ENCODE results near the gene CPLX3.

CPLX3 gene

DNA sequence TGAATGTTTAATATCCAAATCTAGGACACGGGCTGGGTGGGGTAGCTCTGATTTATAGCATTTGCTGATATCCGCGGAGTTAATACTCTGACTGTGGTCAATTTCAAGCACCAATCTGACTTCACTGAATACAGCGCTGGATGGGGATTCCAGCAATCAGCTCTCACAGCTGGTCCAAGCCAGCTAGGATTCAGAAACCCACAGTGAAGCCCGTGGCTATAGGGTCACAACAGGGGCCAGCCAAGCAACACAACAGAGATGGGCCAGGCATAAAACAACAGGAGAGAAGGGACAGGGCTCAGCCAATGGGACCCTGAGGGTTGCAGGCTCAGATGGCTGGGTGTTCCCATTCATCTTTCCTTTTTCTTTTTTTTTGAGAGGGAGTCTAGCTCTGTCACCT lies 19.1 kb upstream of the CPLX3 start:
- no peak for DNase-seq

- no peak for DNase-seq
Measured at GRCh38 chr15:74808078-74808839, 18.2 kb upstream of the CPLX3 start.

DNA sequence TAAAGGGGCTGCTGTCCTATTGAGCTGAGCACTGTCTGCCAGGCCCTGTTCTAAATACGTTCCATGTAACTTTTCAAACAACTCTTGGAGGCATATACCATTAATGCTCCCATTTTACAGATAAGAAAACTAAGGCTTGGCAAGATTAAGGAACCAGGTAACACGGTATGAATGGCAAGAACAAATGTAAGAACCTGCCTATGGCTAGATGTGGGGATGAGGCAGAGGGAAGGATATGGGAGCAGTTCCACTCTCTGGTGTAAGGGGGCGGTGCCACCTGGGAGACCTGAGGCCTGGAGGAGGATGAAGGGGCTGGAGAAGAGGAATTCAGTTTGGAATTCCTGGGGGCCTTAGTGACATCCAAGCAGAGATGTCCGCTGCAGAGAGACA lies 17.6 kb upstream of the CPLX3 start:
- no peak for DNase-seq

GRCh38 chr15:74809242-74809641 lies 17.2 kb upstream of the CPLX3 start:
- no peak for DNase-seq

DNA sequence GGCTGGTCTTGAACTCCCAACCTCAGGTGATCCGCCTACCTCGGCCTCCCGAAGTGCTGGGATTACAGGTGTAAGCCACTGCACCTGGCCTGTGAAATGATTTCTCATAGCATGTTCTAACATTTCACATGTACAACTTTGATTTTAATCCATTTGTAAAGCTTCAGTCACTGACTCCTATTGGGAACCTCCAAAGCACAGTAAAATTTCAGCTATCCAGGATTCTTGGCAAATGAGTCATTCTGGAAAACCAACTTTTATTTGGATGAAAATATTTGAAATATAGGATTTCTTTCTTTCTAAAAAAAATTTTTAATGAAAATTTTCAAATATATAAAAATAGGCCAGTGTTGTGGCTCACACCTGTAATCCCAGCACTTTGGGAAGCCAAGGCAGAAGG lies 16.5 kb upstream of the CPLX3 start:
- DNase-seq: peak; percentile 44

DNA sequence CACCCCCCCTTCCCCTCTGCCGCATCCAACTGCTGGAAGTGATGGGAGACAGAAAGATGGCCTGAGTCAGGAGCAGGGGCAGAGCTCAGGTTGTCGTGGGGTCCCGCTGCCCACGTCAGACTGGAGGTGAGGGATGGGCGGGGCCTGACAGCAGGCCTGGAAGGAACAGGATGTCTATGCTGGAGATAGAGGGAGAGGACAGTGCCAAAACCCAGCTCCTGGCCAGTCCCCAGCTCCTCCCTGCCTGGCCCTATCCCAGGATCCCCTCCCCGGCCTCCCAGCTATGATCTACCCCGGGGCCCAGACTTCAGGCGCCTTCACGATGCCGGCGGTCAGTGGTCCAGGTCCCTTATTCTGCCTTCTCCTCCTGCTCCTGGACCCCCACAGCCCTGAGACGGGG lies 13.9 kb upstream of the CPLX3 start, which contains the start of gene LMAN1L:
Gene LMAN1L, plus strand, starts transcription at position 303 of the 400 bp plus-strand sequence. Its CDS starts 20 bp downstream, at position 323.
- no peak for DNase-seq

DNA sequence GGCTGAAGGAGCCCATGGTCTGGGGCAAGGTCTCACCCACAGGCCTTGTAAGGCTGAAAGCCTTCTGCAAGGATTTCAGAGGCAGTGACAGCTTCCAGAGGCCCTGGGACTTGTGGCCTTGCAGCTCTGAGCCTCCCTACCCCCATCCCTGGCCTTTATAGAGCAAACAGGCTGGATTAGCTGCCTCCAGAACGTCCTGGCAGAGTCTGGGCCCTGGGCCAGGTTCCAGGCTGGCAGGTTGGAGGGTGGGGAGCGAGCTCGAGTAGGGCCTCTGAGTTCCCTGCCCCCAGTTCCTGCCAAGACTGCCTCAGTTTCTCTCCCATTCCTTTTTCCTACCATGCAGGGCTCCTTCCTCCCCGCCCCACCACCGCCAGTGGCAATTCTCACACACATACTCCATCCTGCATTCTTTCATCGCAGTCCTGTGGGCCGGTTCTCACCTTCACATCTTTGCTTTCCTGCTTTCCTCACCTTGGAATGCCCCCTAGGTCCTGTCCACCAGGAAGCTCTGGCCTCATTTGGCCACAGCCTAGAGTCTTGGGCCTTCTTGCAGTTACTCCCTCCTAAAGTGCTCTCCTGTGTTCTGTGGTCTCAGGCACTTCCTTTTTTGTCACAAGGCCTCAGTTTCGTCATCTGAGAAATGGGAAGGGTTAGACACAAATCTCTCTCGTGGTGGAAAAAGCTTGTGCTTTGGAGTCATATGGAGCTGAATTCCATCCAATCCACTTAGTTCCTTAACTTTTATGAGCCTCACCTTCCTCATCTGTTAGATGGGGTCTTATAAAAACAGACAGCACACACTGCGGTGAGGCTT lies 11.1 kb upstream of the CPLX3 start:
- DNase-seq: no peak

- no peak for DNase-seq
Measured at GRCh38 chr15:74815961-74816360, 10.5 kb upstream of the CPLX3 start.

GRCh38 chr15:74816624-74817369 lies 9.6 kb upstream of the CPLX3 start:
- no peak for DNase-seq

DNA sequence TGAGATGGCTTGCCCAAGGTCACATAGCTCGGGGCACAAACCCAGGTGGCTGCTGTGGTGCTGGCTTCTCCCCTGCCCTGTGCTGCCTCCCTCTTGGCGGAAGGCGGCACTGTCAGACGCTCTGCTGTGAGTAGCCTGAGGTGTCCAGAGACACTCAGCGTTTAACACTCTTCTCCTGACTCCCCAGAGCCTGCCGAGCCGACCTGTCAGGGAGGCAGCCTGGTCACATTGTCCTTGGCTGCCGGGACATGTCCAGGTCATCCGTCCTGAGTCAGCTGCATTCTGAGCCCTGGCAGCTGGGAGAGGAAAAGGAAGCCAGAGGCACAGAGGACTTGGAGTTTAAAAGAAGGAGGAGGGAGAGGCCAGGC lies 9.1 kb upstream of the CPLX3 start:
- DNase-seq: no peak

- no peak for DNase-seq
Measured at GRCh38 chr15:74820056-74820455, 6.4 kb upstream of the CPLX3 start.

GRCh38 chr15:74821091-74821789 lies 5.2 kb upstream of the CPLX3 start:
- no peak for DNase-seq

DNA sequence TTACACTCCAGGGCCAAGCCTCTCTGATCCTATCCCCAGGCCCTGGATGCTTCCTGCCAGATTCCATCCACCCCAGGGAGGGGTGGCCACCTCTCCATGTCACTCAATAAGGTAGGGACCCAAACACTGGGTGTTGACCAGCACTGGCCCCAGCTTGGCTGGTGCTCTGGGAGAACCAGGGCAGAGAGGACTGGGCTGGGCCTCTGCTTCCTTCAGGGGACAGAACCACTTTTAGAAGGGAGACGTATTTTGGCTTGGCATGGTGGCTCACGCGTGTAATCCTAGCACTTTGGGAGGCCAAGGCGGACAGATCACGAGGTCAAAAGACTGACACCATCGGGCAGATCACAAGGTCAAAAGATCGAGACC lies 4.7 kb upstream of the CPLX3 start:
- no peak for DNase-seq

DNA sequence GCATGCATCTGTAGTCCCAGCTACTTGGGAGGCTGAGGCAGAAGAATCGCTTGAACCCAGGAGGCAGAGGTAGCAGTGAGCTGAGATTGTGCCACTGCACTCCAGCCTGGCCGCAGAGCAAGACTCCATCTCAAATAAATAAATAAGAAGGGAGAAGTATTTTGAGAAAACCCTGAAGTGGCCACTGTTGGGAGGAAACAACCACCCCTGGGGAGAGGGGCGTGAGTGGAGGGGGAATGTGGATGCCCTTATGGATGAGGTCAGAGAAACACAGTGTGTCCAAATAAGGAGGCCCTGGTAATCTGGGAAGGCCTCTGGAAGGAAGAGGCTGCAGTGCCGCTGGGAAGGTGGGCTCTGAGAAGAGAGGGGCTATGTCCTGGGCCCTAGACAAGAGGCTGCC lies 4.2 kb upstream of the CPLX3 start:
- DNase-seq: no peak

DNA sequence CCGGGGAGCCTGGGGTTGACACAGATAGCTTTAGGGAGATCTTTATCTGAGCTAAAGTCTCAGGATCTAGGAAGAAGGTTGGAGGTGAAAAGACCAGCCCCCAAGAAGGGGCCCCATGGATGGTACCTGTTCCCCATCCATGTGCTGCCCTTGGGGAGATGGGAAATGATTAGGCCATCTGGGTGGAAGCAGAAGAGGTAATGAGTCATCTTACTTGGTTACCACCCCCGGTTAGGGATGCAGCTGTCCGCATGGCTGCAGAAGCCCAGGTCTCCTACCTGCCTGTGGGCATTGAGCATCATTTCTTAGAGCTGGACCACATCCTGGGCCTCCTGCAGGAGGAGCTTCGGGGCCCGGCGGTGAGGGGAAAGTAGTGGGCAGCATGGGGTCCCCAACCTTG lies 3.1 kb upstream of the CPLX3 start:
- DNase-seq: no peak

DNA sequence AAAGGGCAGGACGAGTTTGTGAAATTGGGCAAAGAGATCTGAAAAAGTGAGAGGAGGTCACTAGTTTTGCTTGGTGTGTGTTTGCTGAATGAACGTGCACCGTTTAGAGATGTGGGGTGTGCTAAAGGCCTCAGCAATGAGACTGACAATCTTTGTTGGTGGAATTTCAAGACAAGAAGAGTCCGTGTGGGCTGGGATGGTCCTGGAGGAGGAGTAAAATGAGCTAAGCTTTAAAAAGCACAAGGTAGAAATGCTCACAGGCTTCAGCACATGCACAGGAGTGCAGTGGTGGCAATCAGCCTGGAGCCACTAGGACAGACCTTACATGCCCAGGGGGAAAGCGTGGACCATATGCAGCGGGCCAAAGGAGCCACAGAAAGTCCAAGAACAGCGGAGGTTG lies 1.5 kb upstream of the CPLX3 start:
- no peak for DNase-seq

GRCh38 chr15:74825866-74826265 lies 561 bp upstream of the CPLX3 start:
- DNase-seq: no peak

GRCh38 chr15:74826921-74827320 lies 494 bp downstream of the CPLX3 start:
- no peak for DNase-seq

DNA sequence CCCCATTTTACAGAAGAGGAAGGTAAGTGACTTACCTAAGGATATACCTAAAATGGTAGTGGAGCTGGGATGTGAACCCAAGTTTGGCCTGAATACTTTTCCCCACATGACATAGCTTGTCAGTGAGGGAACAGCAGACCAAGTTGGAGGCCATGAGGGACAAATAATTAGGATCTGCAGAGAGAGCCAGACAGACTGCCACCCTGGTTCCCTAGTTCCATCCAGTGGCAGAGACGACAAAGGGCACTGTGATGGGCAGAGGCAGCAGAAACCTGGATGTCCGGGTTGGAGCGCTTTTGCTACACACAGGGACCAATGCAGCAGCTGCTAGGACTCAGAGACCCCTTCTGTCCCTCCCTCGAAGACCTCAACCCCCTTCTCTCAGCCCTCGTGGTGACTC lies 1.2 kb downstream of the CPLX3 start:
- DNase-seq: no peak

DNA sequence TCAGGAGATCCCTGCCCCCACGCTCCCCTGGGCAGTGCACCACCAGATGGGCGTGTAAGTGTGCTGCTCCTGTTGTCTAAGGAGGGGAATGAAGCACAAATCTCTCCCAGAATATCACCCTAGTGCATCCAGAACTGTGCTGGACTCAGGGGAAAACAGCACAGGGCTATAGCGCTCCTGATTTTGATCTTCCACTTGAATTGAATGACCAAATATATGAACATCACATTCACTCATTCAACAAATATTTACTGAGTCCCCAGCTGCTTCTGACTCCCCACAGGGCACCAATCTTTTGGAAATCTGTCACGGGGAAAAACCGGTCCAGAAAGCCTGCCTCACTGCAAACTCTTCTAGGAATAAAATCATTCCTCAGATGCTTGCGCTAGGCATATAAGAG lies 2.4 kb downstream of the CPLX3 start:
- DNase-seq: no peak

GRCh38 chr15:74829486-74829885 lies 3.1 kb downstream of the CPLX3 start:
- DNase-seq: no peak

DNA sequence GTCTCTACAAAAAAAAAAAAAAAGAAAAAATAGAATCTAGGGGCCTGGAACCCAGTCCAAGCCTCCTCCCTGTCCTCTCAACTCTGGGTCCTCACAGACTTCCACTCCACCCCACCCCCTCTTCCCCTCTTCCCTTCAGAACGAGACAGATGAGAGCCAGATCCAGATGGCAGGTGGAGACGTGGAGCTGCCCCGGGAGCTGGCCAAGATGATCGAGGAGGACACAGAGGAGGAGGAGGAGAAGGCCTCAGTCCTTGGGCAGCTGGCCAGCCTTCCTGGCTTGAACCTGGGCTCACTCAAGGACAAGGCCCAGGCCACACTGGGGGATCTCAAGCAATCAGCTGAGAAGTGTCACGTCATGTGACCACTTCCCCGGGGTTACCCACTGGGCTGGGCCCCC lies 3.6 kb downstream of the CPLX3 start:
- DNase-seq: no peak

DNA sequence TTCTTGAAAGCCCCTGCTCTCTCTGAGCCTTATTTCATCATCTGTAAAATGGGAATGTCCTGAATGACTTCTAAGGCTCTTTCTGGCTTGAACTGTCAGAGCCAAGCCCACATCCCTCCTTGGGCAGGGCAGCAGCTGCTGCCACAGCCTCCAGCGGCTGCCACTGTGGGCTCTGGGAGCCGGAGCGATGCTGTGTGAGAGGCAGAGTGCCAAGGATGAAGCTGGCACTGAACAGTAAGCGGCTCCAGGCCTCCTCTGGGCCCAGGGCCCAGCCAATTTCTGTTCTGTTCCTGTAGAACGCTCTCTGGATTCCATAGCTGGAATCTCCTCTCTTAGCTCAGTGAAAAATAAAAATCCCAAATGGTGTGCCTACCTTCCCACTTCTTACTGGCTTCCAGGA lies 4.4 kb downstream of the CPLX3 start:
- DNase-seq: no peak

Measured in fibroblast of skin of right quadriceps (primary cell).